CD14-positive monocyte (primary cell): ENCODE results near the gene POPDC2. TPM values are rescaled to one million over a fixed set of nuclear protein-coding genes. Genes with fewer than 3 reads are reported as not detected.

Experiments used
- DNase-seq, 3 donors: peaks; one replicate each; pipeline ENCODE4 v3.0.0-alpha.2; 2011 to 2022
- H2AFZ ChIP-seq: 2 replicates; pipeline ENCODE4 v1.6.0; 2012; ENCODE audit warnings: mild to moderate bottlenecking, low read depth, low read length, inconsistent platforms; ENCODE audit not compliant: insufficient read depth, poor library complexity, severe bottlenecking
- H3K27ac ChIP-seq, 2 donors: 1 replicate in 1 of 2; 2 replicates in 1 of 2; pipeline ENCODE4 v1.5.1; 2012 to 2013; ENCODE audit warnings: low read length in 2 of 2, control low read depth in 1 of 2, inconsistent platforms in 1 of 2, low read depth in 1 of 2, mild to moderate bottlenecking in 1 of 2
- H3K27me3 ChIP-seq, 2 donors: one replicate each; pipeline versions ENCODE4 v1.6.0 to v1.6.1; 2011 to 2013; ENCODE audit warnings: low read length in 2 of 2; ENCODE audit not compliant: control insufficient read depth in 2 of 2, insufficient read depth in 2 of 2
- H3K36me3 ChIP-seq, 2 donors: replicated peaks in 1 of 2; 1 replicate in 1 of 2; 2 replicates in 1 of 2; pipeline versions ENCODE4 v1.5.1 to v1.6.1; 2012 to 2013; ENCODE audit warnings: low read length in 2 of 2, control low read depth in 1 of 2, inconsistent platforms in 1 of 2, mild to moderate bottlenecking in 1 of 2; ENCODE audit not compliant: insufficient read depth in 2 of 2, control insufficient read depth in 1 of 2
- H3K4me1 ChIP-seq, 2 donors: 1 replicate in 1 of 2; 2 replicates in 1 of 2; pipeline versions ENCODE4 v1.5.1 to v1.6.1; 2012 to 2013; ENCODE audit warnings: low read length in 2 of 2, control low read depth in 1 of 2, inconsistent platforms in 1 of 2, mild to moderate bottlenecking in 1 of 2, moderate library complexity in 1 of 2; ENCODE audit not compliant: insufficient read depth in 2 of 2, control insufficient read depth in 1 of 2
- H3K4me2 ChIP-seq: replicated peaks from 2 replicates; pipeline ENCODE3; 2012; ENCODE audit warnings: low read length, moderate library complexity, mild to moderate bottlenecking; ENCODE audit not compliant: poor library complexity, severe bottlenecking; ENCODE audit errors: extremely low read depth
- H3K4me3 ChIP-seq, 3 experiments: fragments of 200-600 bp in 1 of 3; sonication (generic) in 1 of 3; replicated peaks in 1 of 3; 1 replicate in 2 of 3; 2 replicates in 1 of 3; pipeline ENCODE4 v1.5.1; 2011 to 2013; ENCODE audit warnings: low read length in 3 of 3, mild to moderate bottlenecking in 3 of 3, control low read depth in 2 of 3, low read depth in 2 of 3, inconsistent platforms in 1 of 3, moderate library complexity in 1 of 3
- H3K79me2 ChIP-seq: 2 replicates; pipeline ENCODE4 v1.6.0; 2012; ENCODE audit warnings: mild to moderate bottlenecking, control low read depth, inconsistent platforms, low read length, moderate library complexity; ENCODE audit not compliant: insufficient read depth
- H3K9ac ChIP-seq: 2 replicates; pipeline ENCODE4 v1.6.0; 2017; ENCODE audit warnings: low read length, mild to moderate bottlenecking; ENCODE audit not compliant: insufficient read depth, poor library complexity, severe bottlenecking
- H3K9me3 ChIP-seq, 2 donors: replicated peaks in 1 of 2; 1 replicate in 1 of 2; 2 replicates in 1 of 2; pipeline versions ENCODE4 v1.5.1 to v1.6.1; 2012 to 2013; ENCODE audit warnings: low read length in 2 of 2, control low read depth in 1 of 2; ENCODE audit not compliant: control insufficient read depth in 1 of 2, insufficient read depth in 1 of 2
- H4K20me1 ChIP-seq: 2 replicates; pipeline ENCODE4 v1.6.0; 2012; ENCODE audit warnings: mild to moderate bottlenecking, low read length, control low read depth, moderate library complexity; ENCODE audit not compliant: insufficient read depth
- H3K27ac Mint-ChIP-seq, 7 donors: one replicate each; pipeline ENCODE4 v1.8.0; 2020; ENCODE audit warnings: mild to moderate bottlenecking in 7 of 7, mixed read lengths in 7 of 7, moderate library complexity in 6 of 7, inconsistent platforms in 2 of 7
- H3K27me3 Mint-ChIP-seq, 3 donors: one replicate each; pipeline ENCODE4 v1.8.0; 2021 to 2022; ENCODE audit warnings: low read depth in 3 of 3, mild to moderate bottlenecking in 3 of 3, mixed read lengths in 3 of 3, moderate library complexity in 3 of 3, inconsistent platforms in 1 of 3
- H3K36me3 Mint-ChIP-seq, 2 donors: one replicate each; pipeline ENCODE4 v1.8.0; 2020; ENCODE audit warnings: mixed read lengths in 2 of 2, inconsistent platforms in 1 of 2, mild to moderate bottlenecking in 1 of 2
- H3K4me1 Mint-ChIP-seq: one replicate; pipeline ENCODE4 v1.8.0; 2020; ENCODE audit warnings: mild to moderate bottlenecking, mixed read lengths
- H3K4me3 Mint-ChIP-seq, 2 donors: one replicate each; pipeline ENCODE4 v1.8.0; 2020; ENCODE audit warnings: mild to moderate bottlenecking in 2 of 2, mixed read lengths in 2 of 2, moderate library complexity in 1 of 2
- H3K9me3 Mint-ChIP-seq, 7 donors: one replicate each; pipeline ENCODE4 v1.8.0; 2020 to 2022; ENCODE audit warnings: mixed read lengths in 7 of 7, mild to moderate bottlenecking in 6 of 7, moderate library complexity in 6 of 7, inconsistent platforms in 2 of 7
- WGBS: methylation state at CpG from one replicate; pipeline ENCODE4 v1.1.5; 2013; ENCODE audit warnings: missing lambda C conversion rate; ENCODE audit not compliant: insufficient coverage; 5-methylcytosine and 5-hydroxymethylcytosine counted together
- intact Hi-C, 2 donors: fragments of 100-400 bp; cut with micrococcal nuclease; formaldehyde crosslinking; loops; one replicate each; pipeline versions ENCODE4 v1.15.0 to v1.15.1; 2023
- polyA plus RNA-seq, 3 donors: library from polyadenylated mRNA; depleted of rRNA in 1 of 3; unstranded in 2 of 3; stranded (reverse) in 1 of 3; fragments of 300-500 nt in 2 of 3; fragments of >200 nt in 1 of 3; fragmentation: Illumina TruSeq in 2 of 3; gene quantifications; 1 replicate in 2 of 3; 2 replicates in 1 of 3; pipeline ENCODE4 v1.2.3, GENCODE V29; 2012 to 2021
- TF ChIP-seq, protein P1 (sequence below): fragments of 200-600 bp; IDR thresholded peaks from one replicate; pipeline ENCODE4 v1.8.0; 2022; ENCODE audit warnings: antibody characterized with exemption, mild to moderate bottlenecking

Gene POPDC2
- polyA plus RNA-seq, 3 donors = 0.58 to 6.7 (median 0.63) TPM

DNA sequence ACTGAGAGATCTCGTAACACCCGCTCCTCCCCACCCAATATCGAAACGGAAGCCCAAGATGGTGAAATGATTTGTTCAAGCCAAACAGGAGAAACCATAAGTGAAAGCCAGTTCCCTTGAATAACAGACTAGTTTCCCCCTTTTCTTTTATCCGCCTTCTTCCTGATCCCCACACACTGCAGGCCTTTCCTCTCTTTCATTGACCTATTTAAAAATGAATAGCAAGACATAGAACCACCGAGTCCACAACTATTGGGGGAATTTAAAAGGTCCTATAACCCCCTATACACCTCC is 17.2 kb upstream of the POPDC2 start:
- no peaks in the 10 kb centered on the region for H3K27me3 ChIP-seq
- WGBS = 0% methylated on average over 5 of the region's 6 CpGs
- H3K9ac ChIP-seq = peak overlapping the region; percentile 83
- H2AFZ ChIP-seq = peak overlapping the region; percentile 88
- peak overlapping the region; percentile 81 to 97 (median 89) for H3K4me3 ChIP-seq
- H3K36me3 Mint-ChIP-seq = peaks cover 29% of the 10 kb centered on the region in 2 donors
- intact Hi-C loops = loop anchor here (2.0 to 10.0 kb wide), 4 partner anchors 40 to 213 kb away; partner anchors contain the start of genes TIMMDC1 (in 2 of the 2), POGLUT1 (in 1 of the 2) and TMEM39A (in 1 of the 2)
- no peaks in the 10 kb centered on the region for H3K27me3 Mint-ChIP-seq
- H3K9me3 ChIP-seq = no peaks in the 10 kb centered on the region
- H3K36me3 ChIP-seq = peaks cover 26 to 31% of the 10 kb centered on the region in 2 donors
- no peaks in the 10 kb centered on the region for H3K9me3 Mint-ChIP-seq
- DNase-seq = no peak
- peak overlapping the region; percentile 97 to 100 (median 99) for H3K27ac Mint-ChIP-seq
- peak overlapping the region; percentile 75 for H3K4me2 ChIP-seq
- TF ChIP-seq, protein P1, sequence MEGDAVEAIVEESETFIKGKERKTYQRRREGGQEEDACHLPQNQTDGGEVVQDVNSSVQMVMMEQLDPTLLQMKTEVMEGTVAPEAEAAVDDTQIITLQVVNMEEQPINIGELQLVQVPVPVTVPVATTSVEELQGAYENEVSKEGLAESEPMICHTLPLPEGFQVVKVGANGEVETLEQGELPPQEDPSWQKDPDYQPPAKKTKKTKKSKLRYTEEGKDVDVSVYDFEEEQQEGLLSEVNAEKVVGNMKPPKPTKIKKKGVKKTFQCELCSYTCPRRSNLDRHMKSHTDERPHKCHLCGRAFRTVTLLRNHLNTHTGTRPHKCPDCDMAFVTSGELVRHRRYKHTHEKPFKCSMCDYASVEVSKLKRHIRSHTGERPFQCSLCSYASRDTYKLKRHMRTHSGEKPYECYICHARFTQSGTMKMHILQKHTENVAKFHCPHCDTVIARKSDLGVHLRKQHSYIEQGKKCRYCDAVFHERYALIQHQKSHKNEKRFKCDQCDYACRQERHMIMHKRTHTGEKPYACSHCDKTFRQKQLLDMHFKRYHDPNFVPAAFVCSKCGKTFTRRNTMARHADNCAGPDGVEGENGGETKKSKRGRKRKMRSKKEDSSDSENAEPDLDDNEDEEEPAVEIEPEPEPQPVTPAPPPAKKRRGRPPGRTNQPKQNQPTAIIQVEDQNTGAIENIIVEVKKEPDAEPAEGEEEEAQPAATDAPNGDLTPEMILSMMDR = no peak
- H3K4me1 Mint-ChIP-seq = peaks cover 18% of the 10 kb centered on the region
- peaks cover 9 to 20% of the 10 kb centered on the region in 2 donors for H3K4me1 ChIP-seq
- peak overlapping the region; percentile 80 to 99 for H3K4me3 Mint-ChIP-seq
- H3K27ac ChIP-seq = peak overlapping the region; percentile 94 to 98
- no peaks in the 10 kb centered on the region for H4K20me1 ChIP-seq
- H3K79me2 ChIP-seq = peaks cover 29% of the 10 kb centered on the region

DNA sequence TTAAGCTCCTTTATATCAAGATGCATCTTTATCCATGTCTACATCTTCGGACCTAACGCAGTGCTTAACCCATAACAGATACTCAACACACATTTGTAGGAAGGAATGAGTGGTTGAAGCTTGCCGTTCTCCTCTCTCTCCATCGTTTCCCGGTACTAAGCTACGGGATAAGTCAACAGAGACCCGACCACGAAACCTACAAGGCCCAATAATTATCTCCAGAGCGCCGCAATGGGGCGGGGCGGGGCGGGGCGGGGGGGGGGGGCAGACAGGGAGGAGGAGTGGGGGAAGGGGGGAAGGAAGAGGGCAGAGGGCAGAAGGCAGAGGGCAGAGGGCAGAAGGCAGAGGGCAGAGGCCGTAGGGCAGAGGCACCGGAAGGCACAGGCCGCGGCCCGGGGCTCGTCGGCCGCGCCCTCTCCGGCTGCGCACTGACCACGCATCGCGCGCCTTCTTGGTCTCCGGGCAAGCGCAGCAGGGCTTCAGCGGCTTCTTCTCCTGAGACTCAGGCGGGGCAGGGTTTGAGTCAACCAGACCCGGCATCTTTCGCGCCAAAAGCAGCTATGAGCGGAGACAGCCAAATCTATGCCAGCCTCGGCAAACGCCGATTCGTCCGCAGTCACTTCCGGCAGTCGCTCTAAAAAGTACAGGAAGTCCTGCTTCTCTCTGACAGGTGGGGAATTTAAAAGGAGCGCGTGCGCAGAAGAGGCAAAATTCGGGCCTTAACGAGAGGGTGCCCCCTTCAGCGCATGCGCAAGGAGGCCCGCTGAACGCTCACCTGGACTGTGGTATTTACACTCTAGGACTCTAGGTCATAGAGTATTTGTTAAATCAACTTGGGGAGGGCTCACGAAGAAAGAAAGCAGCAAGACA is 16.6 kb upstream of the POPDC2 start, which contains the start of gene COX17:
COX17 (minus strand) TSS at position 636 of the 870 bp plus-strand sequence; CDS start at position 540, 96 bp downstream.
- H3K4me3 Mint-ChIP-seq = peak within 1 kb of the TSS; percentile 83 to 99
- no peaks in the 10 kb centered on the region for H3K27me3 Mint-ChIP-seq
- Histone ChIP-seq H3K4me1 (peaks cover 9 to 20% of the 10 kb centered on the region in 2 donors), H3K9ac (peak within 1 kb of the TSS; percentile 83), H3K79me2 (peaks cover 33% of the 10 kb centered on the region), H4K20me1 (no peaks in the 10 kb centered on the region), H3K36me3 (peaks cover 31 to 37% of the 10 kb centered on the region in 2 donors), H3K4me3 (peak within 1 kb of the TSS; percentile 81 to 97 (median 89)), H3K27ac (peak within 1 kb of the TSS; percentile 94 to 98), H3K4me2 (peak within 1 kb of the TSS; percentile 75), H3K27me3 (no peaks in the 10 kb centered on the region), H2AFZ (peak within 1 kb of the TSS; percentile 88), H3K9me3 (no peaks in the 10 kb centered on the region)
- TF ChIP-seq, protein P1 = no peak
- DNase-seq = peak; percentile 95 to 97 (median 95)
- peaks cover 33 to 34% of the 10 kb centered on the region in 2 donors for H3K36me3 Mint-ChIP-seq
- peaks cover 18% of the 10 kb centered on the region for H3K4me1 Mint-ChIP-seq
- under 1% methylated on average over 32 of the region's 54 CpGs for WGBS
- intact Hi-C loops = loop anchor here (2.0 to 10.0 kb wide), 4 partner anchors 40 to 212 kb away; partner anchors contain the start of genes TIMMDC1 (in 2 of the 2), POGLUT1 (in 1 of the 2) and TMEM39A (in 1 of the 2)
- H3K27ac Mint-ChIP-seq = peak within 1 kb of the TSS; percentile 97 to 100 (median 99)
- no peaks in the 10 kb centered on the region for H3K9me3 Mint-ChIP-seq
